Omental fat pad (tissue), 4 donors: ENCODE measurements around the gene KIR2DL4. TPM values are rescaled to one million over a fixed set of nuclear protein-coding genes. Genes with fewer than 3 reads are reported as not detected.
"Not testable (repeated sequence)": the region's sequence is repeated elsewhere in the genome, so short reads cannot be mapped to it uniquely, and the experiment has no call there.

Source experiments
- ATAC-seq: fragments of 150-250 bp; one replicate; pipeline ENCODE4 v1.9.1; 2016; ENCODE audit warnings: mild to moderate bottlenecking, moderate library complexity; ENCODE audit not compliant: low FRiP score
- DNase-seq: peaks from one replicate; pipeline ENCODE4 v3.0.0-alpha.2; 2019; ENCODE audit warnings: low spot score
- small RNA-seq: library from RNA; depleted of rRNA; stranded (forward); fragments of <200 nt; gene quantifications from one replicate; pipeline ENCODE3, GENCODE V24; 2016
- total RNA-seq, 4 donors: library from RNA; depleted of rRNA; stranded (reverse); fragments of >200 nt; gene quantifications; one replicate each; pipeline ENCODE4 v1.1.0, GENCODE V29; 2016
- TF ChIP-seq, protein P1 (sequence below), 3 donors: fragments of 450-650 bp; IDR thresholded peaks; one replicate each; pipeline ENCODE4 v1.5.1; 2016 to 2017; ENCODE audit warnings: antibody characterized with exemption in 3 of 3, mild to moderate bottlenecking in 3 of 3, moderate library complexity in 2 of 3

KIR2DL4 gene
- total RNA-seq, 4 donors from 2014 or later: 0.72 TPM; not detected in 3

- TF ChIP-seq, protein P1, sequence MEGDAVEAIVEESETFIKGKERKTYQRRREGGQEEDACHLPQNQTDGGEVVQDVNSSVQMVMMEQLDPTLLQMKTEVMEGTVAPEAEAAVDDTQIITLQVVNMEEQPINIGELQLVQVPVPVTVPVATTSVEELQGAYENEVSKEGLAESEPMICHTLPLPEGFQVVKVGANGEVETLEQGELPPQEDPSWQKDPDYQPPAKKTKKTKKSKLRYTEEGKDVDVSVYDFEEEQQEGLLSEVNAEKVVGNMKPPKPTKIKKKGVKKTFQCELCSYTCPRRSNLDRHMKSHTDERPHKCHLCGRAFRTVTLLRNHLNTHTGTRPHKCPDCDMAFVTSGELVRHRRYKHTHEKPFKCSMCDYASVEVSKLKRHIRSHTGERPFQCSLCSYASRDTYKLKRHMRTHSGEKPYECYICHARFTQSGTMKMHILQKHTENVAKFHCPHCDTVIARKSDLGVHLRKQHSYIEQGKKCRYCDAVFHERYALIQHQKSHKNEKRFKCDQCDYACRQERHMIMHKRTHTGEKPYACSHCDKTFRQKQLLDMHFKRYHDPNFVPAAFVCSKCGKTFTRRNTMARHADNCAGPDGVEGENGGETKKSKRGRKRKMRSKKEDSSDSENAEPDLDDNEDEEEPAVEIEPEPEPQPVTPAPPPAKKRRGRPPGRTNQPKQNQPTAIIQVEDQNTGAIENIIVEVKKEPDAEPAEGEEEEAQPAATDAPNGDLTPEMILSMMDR (IDR thresholded peaks at IDR 0.05): no peak
- DNase-seq (no peak), ATAC-seq (no peak)
Observed at GRCh38 chr19:54850930-54851329, 47.5 kb downstream of the KIR2DL4 start.

DNA sequence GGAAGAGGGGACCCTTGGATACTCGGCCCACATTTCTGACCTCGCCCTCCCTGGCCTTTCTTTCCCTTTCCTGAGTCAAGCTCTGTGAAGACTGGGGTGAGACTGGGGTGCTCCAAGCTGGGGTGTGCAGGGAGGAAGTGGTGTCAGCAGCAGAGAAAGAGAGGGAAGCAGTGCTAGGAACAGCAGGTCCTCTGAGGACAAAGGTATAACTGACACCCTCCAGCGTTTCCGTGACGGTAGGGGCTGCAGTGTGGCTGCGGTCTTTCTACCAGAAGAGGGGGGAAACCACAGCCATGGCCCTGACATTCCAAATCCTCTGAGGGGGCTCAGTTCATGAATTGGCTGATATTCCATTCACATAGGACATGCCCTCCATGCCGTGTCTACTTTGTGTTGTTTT, 47.9 kb downstream of the KIR2DL4 start:
- TF ChIP-seq, protein P1 (IDR thresholded peaks at IDR 0.05): no peak
- no peak for ATAC-seq
- DNase-seq: no peak

DNA sequence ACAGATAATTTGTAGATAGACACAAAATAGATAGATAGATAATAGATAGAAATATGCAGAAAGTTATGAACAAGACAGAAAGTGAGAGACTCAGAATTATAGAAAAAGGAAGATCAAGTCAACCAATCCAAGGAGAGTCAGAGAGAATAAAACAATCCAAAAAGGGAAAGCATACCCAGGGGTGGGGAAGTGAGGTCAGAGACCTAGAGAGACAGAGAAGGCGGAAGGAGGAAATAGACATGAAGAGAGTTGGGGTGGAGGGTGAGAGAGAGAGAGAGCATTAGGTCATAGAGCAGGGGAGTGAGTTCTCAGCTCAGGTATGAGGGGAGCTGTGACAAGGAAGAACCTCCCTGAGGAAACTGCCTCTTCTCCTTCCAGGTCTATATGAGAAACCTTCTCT, 51.8 kb downstream of the KIR2DL4 start:
- DNase-seq, ATAC-seq: not testable (repeated sequence)

DNA sequence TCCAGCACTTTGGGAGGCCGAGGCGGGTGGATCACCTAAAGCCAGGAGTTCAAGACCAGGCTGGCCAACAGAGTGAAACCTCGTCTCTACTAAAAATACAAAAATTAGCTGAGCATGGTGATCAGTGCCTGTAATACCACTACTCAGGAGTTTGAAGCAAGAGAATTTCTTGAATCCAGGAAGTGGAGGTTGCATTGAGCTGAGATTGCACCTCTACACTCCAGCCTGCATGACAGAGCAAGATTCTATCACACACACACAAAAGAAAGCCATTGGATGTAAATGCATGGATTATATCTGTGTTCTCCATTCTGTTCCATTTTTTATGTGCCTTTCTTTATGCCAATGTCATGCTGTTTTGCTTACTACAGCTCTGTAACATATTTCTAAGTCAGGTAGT, 55.1 kb downstream of the KIR2DL4 start:
- not testable (repeated sequence) for DNase-seq, ATAC-seq

DNA sequence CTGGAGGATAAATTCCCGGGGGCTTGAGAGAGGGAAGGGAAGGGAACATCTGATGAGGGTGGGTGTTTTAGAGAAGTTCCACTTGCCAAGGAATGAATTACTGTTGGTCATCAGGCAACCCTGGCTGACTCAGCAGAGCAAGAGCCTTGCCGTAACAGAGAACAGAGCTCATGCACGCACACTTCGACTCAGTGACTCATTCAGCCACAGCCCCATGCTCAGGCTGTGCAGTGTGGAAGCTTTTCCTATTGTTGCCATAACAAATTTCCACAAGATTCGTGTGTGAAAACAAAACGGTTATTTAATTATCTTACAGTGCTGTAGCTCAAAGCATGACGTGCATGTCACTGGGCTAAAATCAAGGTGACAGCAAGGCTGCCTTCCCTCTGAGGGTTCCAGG, 56.0 kb downstream of the KIR2DL4 start:
- DNase-seq, ATAC-seq: not testable (repeated sequence)

GRCh38 chr19:54863459-54863858, 60.0 kb downstream of the KIR2DL4 start:
- DNase-seq, ATAC-seq: not testable (repeated sequence)

Small RNA genes lying within 50 kb of the gene (small RNA-seq; reads per million reads assigned to genes)
- not detected for gene KIR3DP1

Other genes with a start within 250 kb of the KIR2DL4 start
- gene LILRA2, start 229.8 kb upstream of the KIR2DL4 start, total RNA-seq: 1 to 10 TPM; 1.9 to 9.5 (median 6.9) TPM
- gene LILRA1, start 210.0 kb upstream of the KIR2DL4 start, total RNA-seq: 1 to 10 TPM in 3 of 4 donors, under 1 TPM in 1; 0.65 to 7.1 (median 2.5) TPM
- 10 to 100 TPM in 1 of 4 donors, 1 to 10 TPM in 3; 1.4 to 17.3 (median 6.1) TPM for gene LILRB1, start 173.1 kb upstream of the KIR2DL4 start, total RNA-seq
- 10 to 100 TPM in 2 of 4 donors, 1 to 10 TPM in 2; 7.8 to 36.7 (median 10.4) TPM for gene LILRB4, start 140.6 kb upstream of the KIR2DL4 start, total RNA-seq
- not detected for gene KIR3DL3, start 79.2 kb upstream of the KIR2DL4 start, total RNA-seq
- not detected for gene KIR2DL3, start 65.1 kb upstream of the KIR2DL4 start, total RNA-seq
- under 1 TPM in 1 of 4 donors, not detected in 3; 0.36 TPM for gene KIR2DL1, start 33.8 kb upstream of the KIR2DL4 start, total RNA-seq
- gene KIR3DL1, start 12.9 kb downstream of the KIR2DL4 start, total RNA-seq: under 1 TPM in 1 of 4 donors, not detected in 3; 0.38 TPM
- not detected for gene KIR2DS4, start 29.1 kb downstream of the KIR2DL4 start, total RNA-seq
- gene KIR3DL2, start 46.8 kb downstream of the KIR2DL4 start, total RNA-seq: under 1 TPM in 2 of 4 donors, not detected in 2; 0.36 to 0.38 TPM
- gene FCAR, start 70.6 kb downstream of the KIR2DL4 start, total RNA-seq: 10 to 100 TPM in 1 of 4 donors, 1 to 10 TPM in 3; 5.5 to 11.2 (median 7.0) TPM
- 1 to 10 TPM in 1 of 4 donors, under 1 TPM in 1, not detected in 2; 0.72 to 2.3 TPM for gene NCR1, start 102.5 kb downstream of the KIR2DL4 start, total RNA-seq
- not detected for gene NLRP7, start 143.9 kb downstream of the KIR2DL4 start, total RNA-seq
- gene NLRP2, start 162.8 kb downstream of the KIR2DL4 start, total RNA-seq: 1 to 10 TPM in 2 of 4 donors, not detected in 2; 2.4 TPM
- under 1 TPM in 1 of 4 donors, not detected in 3; 0.56 TPM for gene GP6, start 234.7 kb downstream of the KIR2DL4 start, total RNA-seq